GM12878 (cell line): Measurements from ENCODE around the gene TMC4. TPM values are rescaled to one million over a fixed set of nuclear protein-coding genes. Genes with fewer than 3 reads are reported as not detected.

Experiments used
- ATAC-seq: fragments of 200-7000 bp; cut with Tn5 transposase; 3 replicates; pipeline ENCODE4 v1.9.1; 2020; ENCODE audit warnings: mild to moderate bottlenecking, moderate library complexity
- BruUV-seq: library from RNA; stranded (reverse); fragments of 400-500 nt; replicated peaks from 2 replicates; lab custom pipeline; 2021; lab: Mats Ljungman, UMichigan
- CTCF ChIA-PET: fragments of 300-600 bp; sonication (Branson Sonifier 250); formaldehyde crosslinking; extraction: SDS; loops from one replicate; lab custom pipeline; 2021; ENCODE audit warnings: inconsistent platforms; lab: Yijun Ruan, JAX
- POLR2A ChIA-PET: fragments of 350-600 bp; formaldehyde crosslinking; extraction: SDS; loops from one replicate; lab custom pipeline; 2021; ENCODE audit warnings: inconsistent platforms; lab: Charles Lee
- RAD21 ChIA-PET: fragments of 300-600 bp; sonication (Branson Sonifier 250); formaldehyde crosslinking; loops from one replicate; lab custom pipeline; 2023; ENCODE audit warnings: antibody characterized with exemption; ENCODE audit not compliant: unreplicated experiment; lab: Charles Lee
- SMC1A ChIA-PET: fragments of 300-600 bp; sonication (Branson Sonifier 250); formaldehyde crosslinking; loops from one replicate; lab custom pipeline; 2023; ENCODE audit not compliant: unreplicated experiment, uncharacterized antibody; lab: Charles Lee
- DNase-seq: peaks from one replicate; pipeline ENCODE4 v3.0.0-alpha.2; 2011; ENCODE audit warnings: low read depth, low spot score
- FAIRE-seq: peaks from 3 replicates; lab custom pipeline; 2011; peaks lifted over from hg19 to GRCh38; lab: Jason Lieb, UNC
- H2AFZ ChIP-seq: 2 replicates; pipeline ENCODE4 v1.6.0; 2011; ENCODE audit warnings: low read depth, low read length, control low read depth; ENCODE audit not compliant: control insufficient read depth
- H3K27ac ChIP-seq: 2 replicates; pipeline ENCODE4 v1.5.1; 2011; ENCODE audit warnings: control low read depth; ENCODE audit not compliant: control insufficient read depth, insufficient read depth
- H3K27me3 ChIP-seq, 2 experiments: replicated peaks in 1 of 2; 2 replicates each; pipeline versions ENCODE4 v1.6.0 to v1.6.1; 2011; ENCODE audit warnings: low read length in 1 of 2; ENCODE audit not compliant: control insufficient read depth in 2 of 2, insufficient read depth in 2 of 2
- H3K36me3 ChIP-seq, 2 experiments: 2 replicates each; pipeline ENCODE4 v1.5.1; 2011; ENCODE audit warnings: low read length in 1 of 2; ENCODE audit not compliant: control insufficient read depth in 2 of 2, insufficient read depth in 2 of 2
- H3K4me1 ChIP-seq: 2 replicates; pipeline ENCODE4 v1.6.1; 2011; ENCODE audit warnings: mild to moderate bottlenecking, low read length, moderate library complexity, mixed read lengths; ENCODE audit not compliant: control insufficient read depth, insufficient read depth
- H3K4me2 ChIP-seq: 2 replicates; pipeline ENCODE4 v1.6.0; 2011; ENCODE audit warnings: control low read depth; ENCODE audit not compliant: control insufficient read depth, insufficient read depth
- H3K4me3 ChIP-seq: fragments of 200-600 bp; sonication (generic); 2 replicates; pipeline ENCODE4 v1.5.1; 2016
- H3K79me2 ChIP-seq: 2 replicates; pipeline ENCODE4 v1.6.0; 2011; ENCODE audit warnings: low read length; ENCODE audit not compliant: control insufficient read depth, insufficient read depth
- H3K9ac ChIP-seq: 2 replicates; pipeline ENCODE4 v1.8.0; 2011; ENCODE audit warnings: low read length, control low read depth, mixed read lengths; ENCODE audit not compliant: control insufficient read depth, insufficient read depth
- H3K9me3 ChIP-seq: replicated peaks from 3 replicates; pipeline ENCODE4 v1.5.1; 2011; ENCODE audit warnings: mild to moderate bottlenecking, low read length; ENCODE audit not compliant: control insufficient read depth, insufficient read depth
- H4K20me1 ChIP-seq: 2 replicates; pipeline ENCODE4 v1.6.0; 2011; ENCODE audit not compliant: control insufficient read depth, insufficient read depth
- EZH2 ChIP-seq: IDR thresholded peaks from 2 replicates; pipeline ENCODE4 v1.6.1; 2012; ENCODE audit warnings: low read depth, mild to moderate bottlenecking, control low read depth, inconsistent platforms, low read length, borderline replicate concordance; ENCODE audit not compliant: control insufficient read depth
- IKZF2 ChIP-seq, 2 experiments: fragments of 450-650 bp; IDR thresholded peaks; 2 replicates each; pipeline ENCODE4 v1.6.1; 2017; ENCODE audit warnings: mild to moderate bottlenecking in 2 of 2, moderate library complexity in 2 of 2
- IRF3 ChIP-seq: fragments of 450-650 bp; IDR thresholded peaks from 2 replicates; pipeline ENCODE4 v1.6.1; 2014; ENCODE audit warnings: mild to moderate bottlenecking
- MTA3 ChIP-seq: IDR thresholded peaks from 2 replicates; pipeline ENCODE4 v1.6.1; 2012; ENCODE audit warnings: low read length, inconsistent platforms, borderline replicate concordance
- NBN ChIP-seq: fragments of 450-650 bp; IDR thresholded peaks from 2 replicates; pipeline ENCODE4 v1.6.1; 2016
- PAX8 ChIP-seq: fragments of 450-650 bp; IDR thresholded peaks from 2 replicates; pipeline ENCODE4 v1.6.1; 2017; ENCODE audit warnings: mild to moderate bottlenecking, moderate library complexity
- POLR2AphosphoS2 ChIP-seq: IDR thresholded peaks from 2 replicates; pipeline ENCODE4 v1.6.1; 2011; ENCODE audit warnings: low read depth, mild to moderate bottlenecking, low read length, improper control_type of control experiment, moderate library complexity
- RUNX3 ChIP-seq: IDR thresholded peaks from 2 replicates; pipeline ENCODE4 v1.6.1; 2012; ENCODE audit warnings: low read length, inconsistent platforms
- SMAD5 ChIP-seq: IDR thresholded peaks from 2 replicates; pipeline ENCODE4 v1.6.1; 2016; ENCODE audit warnings: antibody characterized with exemption, low read depth
- SPI1 ChIP-seq: IDR thresholded peaks from 2 replicates; pipeline ENCODE4 v1.6.1; 2011; ENCODE audit warnings: low read depth, mild to moderate bottlenecking, low read length, moderate library complexity, borderline replicate concordance; ENCODE audit not compliant: insufficient read depth
- SREBF1 ChIP-seq: IDR thresholded peaks from 2 replicates; pipeline ENCODE4 v1.6.1; 2012; ENCODE audit warnings: mild to moderate bottlenecking, low read length
- TARDBP ChIP-seq: IDR thresholded peaks from 2 replicates; pipeline ENCODE4 v1.6.1; 2016; ENCODE audit warnings: borderline replicate concordance
- TCF3 ChIP-seq: IDR thresholded peaks from 2 replicates; pipeline ENCODE4 v1.6.1; 2012; ENCODE audit warnings: low read depth, mild to moderate bottlenecking, low read length, borderline replicate concordance; ENCODE audit not compliant: insufficient read depth
- WGBS: methylation state at CpG from one replicate; pipeline ENCODE4 v1.1.6; 2016; ENCODE audit warnings: low lambda C conversion rate; ENCODE audit not compliant: insufficient replicate concordance, insufficient coverage; ENCODE audit errors: missing lambda C conversion rate; 5-methylcytosine and 5-hydroxymethylcytosine counted together
- in situ Hi-C: fragments of 300-500 bp; cut with MboI; formaldehyde crosslinking; loops from 9 replicates; pipeline ENCODE4 v1.14.3; 2018; ENCODE audit warnings: mixed read lengths
- intact Hi-C: fragments of 100-400 bp; cut with micrococcal nuclease; formaldehyde crosslinking; loops from one replicate; pipeline ENCODE4 v1.14.2; 2022; ENCODE audit not compliant: unreplicated experiment
- polyA plus RNA-seq, 11 experiments: library from polyadenylated mRNA; depleted of rRNA in 4 of 11; unstranded in 6 of 11; stranded (reverse) in 5 of 11; fragments of >200 nt; fragmentation: Nextera tagmentation in 4 of 11; fragmentation: Illumina TruSeq in 1 of 11; extraction: Ambion mirVana in 4 of 11; extraction: Trizol in 1 of 11; gene quantifications; 1 replicate in 1 of 11; 2 replicates in 10 of 11; pipeline versions ENCODE4 v1.2.1 to v1.2.3, GENCODE V29; 2011 to 2016; ENCODE audit warnings: inconsistent platforms in 2 of 11, missing spikeins in 2 of 11, low read depth in 1 of 11
- total RNA-seq, 4 experiments: library from RNA; depleted of rRNA in 3 of 4; stranded (reverse); fragments of >200 nt in 3 of 4; fragmentation: Illumina TruSeq in 1 of 4; extraction: Trizol in 1 of 4; gene quantifications; 2 replicates each; pipeline versions ENCODE4 v1.2.1 to v1.2.3, GENCODE V29; 2013 to 2021
- TF ChIP-seq, protein P1 (sequence below): IDR thresholded peaks from 2 replicates; pipeline ENCODE4 v1.6.1; 2012; ENCODE audit warnings: mild to moderate bottlenecking, low read depth, low read length

TMC4 gene
- total and polyA plus RNA-seq, 10 of the 15 experiments (the other 5 are each of a cell fraction or from before 2014, with no cell fraction given): 0.33 to 0.83 (median 0.74) TPM; not detected in 7

GRCh38 chr19:54179262-54179852 is 6.4 kb upstream of the TMC4 start:
- ChIA-PET RAD21 (no interaction called here), SMC1A (no interaction called here), CTCF (interaction anchor here (0.7 to 1.4 kb wide), 4 partner anchors 9 to 211 kb away, joined by 3 read pairs; partner anchors contain the start of gene MBOAT7), POLR2A (no interaction called here)
- intact Hi-C loops (no loop called here), in situ Hi-C loops (no loop called here)
- no TSS peak for BruUV-seq
- H3K79me2 ChIP-seq: no peaks in the 10 kb centered on the region
- no peak overlapping the region for H3K4me2 ChIP-seq
- DNase-seq (no peak), ATAC-seq (no peak), FAIRE-seq (no peak)
- H4K20me1 ChIP-seq: no peaks in the 10 kb centered on the region
- peaks cover 0 to 3% of the 10 kb centered on the region in 2 experiments; a peak in 1 of 4 replicates for H3K36me3 ChIP-seq
- H2AFZ ChIP-seq: no peak overlapping the region
- no peak for TF ChIP-seq NBN
- TF ChIP-seq, protein P1, sequence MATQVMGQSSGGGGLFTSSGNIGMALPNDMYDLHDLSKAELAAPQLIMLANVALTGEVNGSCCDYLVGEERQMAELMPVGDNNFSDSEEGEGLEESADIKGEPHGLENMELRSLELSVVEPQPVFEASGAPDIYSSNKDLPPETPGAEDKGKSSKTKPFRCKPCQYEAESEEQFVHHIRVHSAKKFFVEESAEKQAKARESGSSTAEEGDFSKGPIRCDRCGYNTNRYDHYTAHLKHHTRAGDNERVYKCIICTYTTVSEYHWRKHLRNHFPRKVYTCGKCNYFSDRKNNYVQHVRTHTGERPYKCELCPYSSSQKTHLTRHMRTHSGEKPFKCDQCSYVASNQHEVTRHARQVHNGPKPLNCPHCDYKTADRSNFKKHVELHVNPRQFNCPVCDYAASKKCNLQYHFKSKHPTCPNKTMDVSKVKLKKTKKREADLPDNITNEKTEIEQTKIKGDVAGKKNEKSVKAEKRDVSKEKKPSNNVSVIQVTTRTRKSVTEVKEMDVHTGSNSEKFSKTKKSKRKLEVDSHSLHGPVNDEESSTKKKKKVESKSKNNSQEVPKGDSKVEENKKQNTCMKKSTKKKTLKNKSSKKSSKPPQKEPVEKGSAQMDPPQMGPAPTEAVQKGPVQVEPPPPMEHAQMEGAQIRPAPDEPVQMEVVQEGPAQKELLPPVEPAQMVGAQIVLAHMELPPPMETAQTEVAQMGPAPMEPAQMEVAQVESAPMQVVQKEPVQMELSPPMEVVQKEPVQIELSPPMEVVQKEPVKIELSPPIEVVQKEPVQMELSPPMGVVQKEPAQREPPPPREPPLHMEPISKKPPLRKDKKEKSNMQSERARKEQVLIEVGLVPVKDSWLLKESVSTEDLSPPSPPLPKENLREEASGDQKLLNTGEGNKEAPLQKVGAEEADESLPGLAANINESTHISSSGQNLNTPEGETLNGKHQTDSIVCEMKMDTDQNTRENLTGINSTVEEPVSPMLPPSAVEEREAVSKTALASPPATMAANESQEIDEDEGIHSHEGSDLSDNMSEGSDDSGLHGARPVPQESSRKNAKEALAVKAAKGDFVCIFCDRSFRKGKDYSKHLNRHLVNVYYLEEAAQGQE: no peak
- no peak for TF ChIP-seq POLR2AphosphoS2
- no peak for TF ChIP-seq EZH2
- no peak for TF ChIP-seq SREBF1
- no peak for TF ChIP-seq TCF3
- TF ChIP-seq IRF3: no peak
- TF ChIP-seq SMAD5: no peak
- TF ChIP-seq IKZF2 (IDR thresholded peaks at IDR 0.05): no peak
- no peak for TF ChIP-seq MTA3
- no peak for TF ChIP-seq SPI1
- TF ChIP-seq TARDBP: no peak
- TF ChIP-seq PAX8: no peak
- no peak for TF ChIP-seq RUNX3
- H3K4me3 ChIP-seq: no peak overlapping the region
- WGBS: 89% methylated on average over 10 of the region's 10 CpGs
- no peaks in the 10 kb centered on the region for H3K4me1 ChIP-seq
- no peak overlapping the region for H3K27ac ChIP-seq
- no peak overlapping the region for H3K9ac ChIP-seq
- H3K9me3 ChIP-seq: no peaks in the 10 kb centered on the region
- no peaks in the 10 kb centered on the region for H3K27me3 ChIP-seq
